ENCODE measurements around the gene PGAM5. TPM values are rescaled to one million over a fixed set of nuclear protein-coding genes. Genes with fewer than 3 reads are reported as not detected.

Gene PGAM5
- total and polyA plus RNA-seq, 2 of the 13 experiments (the other 11 are each of a cell fraction or from before 2014, with no cell fraction given), result 18.0 to 77.9 TPM

GRCh38 chr12:132747395-132747794 is 36.8 kb downstream of the PGAM5 start:
- no peak overlapping the region for H3K4me3 ChIP-seq (replicated peaks in 1 of 3; ENCODE audit: insufficient read depth in 1 of 3, low read depth in 2 of 3, low read length in 3 of 3)
- WGBS (ENCODE audit: low lambda C conversion rate), result 97% methylated on average over 10 of the region's 11 CpGs
- ATAC-seq (no peak), DNase-seq (ENCODE audit: low spot score) (no peak), FAIRE-seq (no peak)
- H3K27me3 ChIP-seq (ENCODE audit: control insufficient read depth in 1 of 2, insufficient read depth in 2 of 2, low read length in 2 of 2), result no peaks in the 10 kb centered on the region
- no peak overlapping the region for H3K9ac ChIP-seq (ENCODE audit: insufficient read depth, low read depth, low read length)
- H3K36me3 ChIP-seq (replicated peaks in 1 of 2; ENCODE audit: control insufficient read depth in 1 of 2, insufficient read depth in 2 of 2, low read length in 2 of 2), result peaks cover 49 to 72% of the 10 kb centered on the region in 2 experiments
- CTCF ChIA-PET (ENCODE audit: low intra/inter-chr PET ratio, low total read pairs), result no interaction called here
- no peaks in the 10 kb centered on the region for H4K20me1 ChIP-seq (ENCODE audit: insufficient read depth, low read length)
- intact Hi-C loops (cut with micrococcal nuclease; ENCODE audit: unreplicated experiment), result no loop called here
- no TSS peak for BruUV-seq (replicated peaks)
- peaks cover 13% of the 10 kb centered on the region for H3K79me2 ChIP-seq (ENCODE audit: insufficient read depth, low read length)
- POLR2A ChIA-PET, result no interaction called here
- no peaks in the 10 kb centered on the region for H3K4me1 ChIP-seq (ENCODE audit: insufficient read depth, low read length)
- TF ChIP-seq ZNF563 (CRISPR knock-in tag; IDR thresholded peaks at IDR 0.05) (no peak), ZSCAN12 (CRISPR knock-in tag; IDR thresholded peaks at IDR 0.05) (no peak), ZFP37 (CRISPR knock-in tag; IDR thresholded peaks at IDR 0.05; ENCODE audit: borderline replicate concordance) (no peak), ZNF331 (CRISPR knock-in tag; IDR thresholded peaks at IDR 0.05) (no peak), ZNF83 (CRISPR knock-in tag; IDR thresholded peaks at IDR 0.05; ENCODE audit: borderline replicate concordance) (no peak), ZNF264 (CRISPR knock-in tag; IDR thresholded peaks at IDR 0.05) (no peak), SYNCRIP (IDR thresholded peaks at IDR 0.05; ENCODE audit: insufficient read depth, low read depth, low read length) (no peak), KLF9 (CRISPR knock-in tag; IDR thresholded peaks at IDR 0.05; ENCODE audit: low read depth) (no peak), SKIL (CRISPR knock-in tag; IDR thresholded peaks at IDR 0.05; ENCODE audit: borderline replicate concordance) (no peak), HOXA7 (CRISPR knock-in tag; IDR thresholded peaks at IDR 0.05) (no peak), ZBTB39 (CRISPR knock-in tag; IDR thresholded peaks at IDR 0.05) (no peak), ZNF282 (IDR thresholded peaks at IDR 0.05; ENCODE audit: partially characterized antibody) (no peak)
- TF ChIP-seq, protein P1, sequence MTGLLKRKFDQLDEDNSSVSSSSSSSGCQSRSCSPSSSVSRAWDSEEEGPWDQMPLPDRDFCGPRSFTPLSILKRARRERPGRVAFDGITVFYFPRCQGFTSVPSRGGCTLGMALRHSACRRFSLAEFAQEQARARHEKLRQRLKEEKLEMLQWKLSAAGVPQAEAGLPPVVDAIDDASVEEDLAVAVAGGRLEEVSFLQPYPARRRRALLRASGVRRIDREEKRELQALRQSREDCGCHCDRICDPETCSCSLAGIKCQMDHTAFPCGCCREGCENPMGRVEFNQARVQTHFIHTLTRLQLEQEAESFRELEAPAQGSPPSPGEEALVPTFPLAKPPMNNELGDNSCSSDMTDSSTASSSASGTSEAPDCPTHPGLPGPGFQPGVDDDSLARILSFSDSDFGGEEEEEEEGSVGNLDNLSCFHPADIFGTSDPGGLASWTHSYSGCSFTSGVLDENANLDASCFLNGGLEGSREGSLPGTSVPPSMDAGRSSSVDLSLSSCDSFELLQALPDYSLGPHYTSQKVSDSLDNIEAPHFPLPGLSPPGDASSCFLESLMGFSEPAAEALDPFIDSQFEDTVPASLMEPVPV (CRISPR knock-in tag; IDR thresholded peaks at IDR 0.05), result no peak
- TF ChIP-seq, protein P2, sequence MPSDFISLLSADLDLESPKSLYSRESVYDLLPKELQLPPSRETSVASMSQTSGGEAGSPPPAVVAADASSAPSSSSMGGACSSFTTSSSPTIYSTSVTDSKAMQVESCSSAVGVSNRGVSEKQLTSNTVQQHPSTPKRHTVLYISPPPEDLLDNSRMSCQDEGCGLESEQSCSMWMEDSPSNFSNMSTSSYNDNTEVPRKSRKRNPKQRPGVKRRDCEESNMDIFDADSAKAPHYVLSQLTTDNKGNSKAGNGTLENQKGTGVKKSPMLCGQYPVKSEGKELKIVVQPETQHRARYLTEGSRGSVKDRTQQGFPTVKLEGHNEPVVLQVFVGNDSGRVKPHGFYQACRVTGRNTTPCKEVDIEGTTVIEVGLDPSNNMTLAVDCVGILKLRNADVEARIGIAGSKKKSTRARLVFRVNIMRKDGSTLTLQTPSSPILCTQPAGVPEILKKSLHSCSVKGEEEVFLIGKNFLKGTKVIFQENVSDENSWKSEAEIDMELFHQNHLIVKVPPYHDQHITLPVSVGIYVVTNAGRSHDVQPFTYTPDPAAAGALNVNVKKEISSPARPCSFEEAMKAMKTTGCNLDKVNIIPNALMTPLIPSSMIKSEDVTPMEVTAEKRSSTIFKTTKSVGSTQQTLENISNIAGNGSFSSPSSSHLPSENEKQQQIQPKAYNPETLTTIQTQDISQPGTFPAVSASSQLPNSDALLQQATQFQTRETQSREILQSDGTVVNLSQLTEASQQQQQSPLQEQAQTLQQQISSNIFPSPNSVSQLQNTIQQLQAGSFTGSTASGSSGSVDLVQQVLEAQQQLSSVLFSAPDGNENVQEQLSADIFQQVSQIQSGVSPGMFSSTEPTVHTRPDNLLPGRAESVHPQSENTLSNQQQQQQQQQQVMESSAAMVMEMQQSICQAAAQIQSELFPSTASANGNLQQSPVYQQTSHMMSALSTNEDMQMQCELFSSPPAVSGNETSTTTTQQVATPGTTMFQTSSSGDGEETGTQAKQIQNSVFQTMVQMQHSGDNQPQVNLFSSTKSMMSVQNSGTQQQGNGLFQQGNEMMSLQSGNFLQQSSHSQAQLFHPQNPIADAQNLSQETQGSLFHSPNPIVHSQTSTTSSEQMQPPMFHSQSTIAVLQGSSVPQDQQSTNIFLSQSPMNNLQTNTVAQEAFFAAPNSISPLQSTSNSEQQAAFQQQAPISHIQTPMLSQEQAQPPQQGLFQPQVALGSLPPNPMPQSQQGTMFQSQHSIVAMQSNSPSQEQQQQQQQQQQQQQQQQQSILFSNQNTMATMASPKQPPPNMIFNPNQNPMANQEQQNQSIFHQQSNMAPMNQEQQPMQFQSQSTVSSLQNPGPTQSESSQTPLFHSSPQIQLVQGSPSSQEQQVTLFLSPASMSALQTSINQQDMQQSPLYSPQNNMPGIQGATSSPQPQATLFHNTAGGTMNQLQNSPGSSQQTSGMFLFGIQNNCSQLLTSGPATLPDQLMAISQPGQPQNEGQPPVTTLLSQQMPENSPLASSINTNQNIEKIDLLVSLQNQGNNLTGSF (CRISPR knock-in tag; IDR thresholded peaks at IDR 0.05), result no peak
- H3K27ac ChIP-seq (ENCODE audit: extremely low read length, insufficient read depth, low read length), result no peak overlapping the region
- in situ Hi-C loops (cut with HindIII; ENCODE audit: extremely low pct_ligation_motif_present, low pct_unique_long_range_greater_than_20kb), result no loop called here
- no peak overlapping the region for H3K4me2 ChIP-seq (ENCODE audit: low read depth, low read length)
- no peak overlapping the region for H2AFZ ChIP-seq (ENCODE audit: low read length)
- H3K9me3 ChIP-seq (ENCODE audit: low read length), result no peaks in the 10 kb centered on the region
